T-helper 2 cell (primary cell): ENCODE data around the gene OR4B1.
A peak's percentile ranks its signal among the peaks of the same experiment; 100 is the strongest.
"Not testable (repeated sequence)": the region's sequence is repeated elsewhere in the genome, so short reads cannot be mapped to it uniquely, and the experiment has no call there.

Experiments used
- DNase-seq, 5 experiments: peaks; one replicate each; pipeline versions ENCODE4 v3.0.0 to v3.0.0-alpha.2; 2012 to 2022
- total RNA-seq, 2 donors: gene quantifications; one replicate each; lab custom pipeline; 2026; lab: John Stamatoyannopoulos, UW

The OR4B1 gene, protein sequence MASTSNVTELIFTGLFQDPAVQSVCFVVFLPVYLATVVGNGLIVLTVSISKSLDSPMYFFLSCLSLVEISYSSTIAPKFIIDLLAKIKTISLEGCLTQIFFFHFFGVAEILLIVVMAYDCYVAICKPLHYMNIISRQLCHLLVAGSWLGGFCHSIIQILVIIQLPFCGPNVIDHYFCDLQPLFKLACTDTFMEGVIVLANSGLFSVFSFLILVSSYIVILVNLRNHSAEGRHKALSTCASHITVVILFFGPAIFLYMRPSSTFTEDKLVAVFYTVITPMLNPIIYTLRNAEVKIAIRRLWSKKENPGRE
- total RNA-seq: 0 reads per million in 2 donors

DNA sequence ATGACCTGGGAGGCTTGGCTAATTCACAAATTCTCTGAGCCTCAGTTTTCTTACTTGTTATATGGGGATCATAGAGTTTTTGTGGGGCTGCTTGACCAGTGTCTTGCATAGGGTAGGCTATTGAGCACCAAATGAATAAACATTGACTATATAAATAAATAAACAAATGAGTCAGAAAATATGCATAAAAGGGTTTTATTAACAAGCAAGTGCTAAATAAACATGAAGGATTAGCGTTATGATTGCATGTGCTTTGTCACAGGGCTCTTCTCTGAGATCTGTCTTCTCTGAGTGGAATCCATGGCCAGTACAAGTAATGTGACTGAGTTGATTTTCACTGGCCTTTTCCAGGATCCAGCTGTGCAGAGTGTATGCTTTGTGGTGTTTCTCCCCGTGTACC is at the start of gene OR4B1:
TSS of gene OR4B1 (plus strand) at position 301 of the 400 bp plus-strand sequence. CDS start at position 301, 0 bp downstream.
- no peak for DNase-seq

DNA sequence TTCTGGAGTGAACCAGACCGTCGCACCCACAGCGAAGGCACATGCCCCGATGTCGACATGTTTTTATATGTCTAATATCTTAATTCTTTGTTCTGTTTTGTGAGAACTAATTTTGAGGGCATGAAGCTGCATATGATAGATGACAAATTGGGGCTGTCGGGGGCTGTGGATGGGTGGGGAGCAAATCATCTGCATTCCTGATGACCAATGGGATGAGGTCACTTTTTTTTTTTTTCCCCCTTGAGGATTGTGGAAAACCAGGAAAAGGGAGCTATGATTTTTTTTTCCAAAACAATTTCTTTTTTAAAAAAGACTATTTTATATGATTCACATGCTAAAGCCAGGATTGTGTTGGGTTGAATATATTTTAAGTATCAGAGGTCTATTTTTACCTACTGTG is 49.2 kb upstream of the OR4B1 start:
- no peak for DNase-seq

DNA sequence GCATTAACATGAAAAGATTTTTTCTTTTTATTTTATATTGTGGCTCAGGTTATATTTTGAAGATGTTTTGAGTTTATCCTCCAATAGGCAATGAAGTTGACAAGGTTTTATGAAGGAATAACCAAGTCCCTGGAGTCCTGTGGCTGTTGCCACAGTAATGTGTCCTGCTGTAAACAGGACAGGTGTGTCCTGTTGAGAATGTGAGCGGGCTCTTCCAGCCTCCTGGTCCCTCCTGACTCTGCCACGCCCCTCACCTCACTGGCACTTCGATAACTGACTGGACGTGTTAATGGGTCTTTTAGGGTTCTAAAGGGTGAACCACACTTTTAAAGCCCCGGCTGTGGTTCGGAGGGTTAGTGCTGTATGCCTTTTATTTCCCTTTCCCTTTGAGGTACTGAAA is 47.8 kb upstream of the OR4B1 start:
- DNase-seq: no peak

DNA sequence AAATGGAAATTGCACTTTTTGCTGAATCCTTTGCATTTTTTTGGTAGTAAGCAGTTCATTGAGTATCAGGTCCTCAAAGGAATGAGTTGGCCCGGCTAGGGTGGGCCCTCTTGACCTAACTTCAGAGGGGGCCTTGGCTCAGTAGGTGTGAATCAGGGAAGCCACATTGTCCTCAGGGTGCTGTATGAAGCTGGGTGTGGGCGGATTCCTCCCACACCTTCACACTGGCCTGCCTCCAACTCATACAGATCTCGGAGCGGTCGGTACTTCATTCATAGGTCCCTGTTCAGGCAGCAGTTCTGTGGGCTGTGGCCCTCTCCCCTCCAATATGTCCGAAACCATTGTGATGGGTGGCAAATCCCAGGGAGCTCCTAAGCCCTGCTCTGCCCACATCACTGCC is 47.4 kb upstream of the OR4B1 start:
- DNase-seq: no peak

DNA sequence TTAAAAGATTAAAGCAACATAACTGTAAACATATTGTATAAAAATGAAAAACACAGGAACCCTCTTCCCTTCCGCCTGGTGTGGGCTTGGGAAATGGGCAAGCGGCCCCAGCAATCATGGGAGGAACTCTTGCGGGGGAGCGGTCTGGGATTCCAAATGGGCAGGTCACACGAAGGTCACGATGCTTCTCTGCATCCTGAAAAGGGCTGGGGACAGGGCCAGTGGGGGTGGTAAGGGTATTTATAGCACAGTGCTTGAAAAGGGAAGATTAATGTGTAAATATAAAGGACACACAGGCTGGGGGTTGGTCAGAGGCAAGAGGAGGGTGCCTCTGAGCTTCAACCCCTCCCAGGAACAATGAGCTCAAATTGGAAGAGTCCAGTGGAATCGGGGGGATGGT is 46.9 kb upstream of the OR4B1 start:
- DNase-seq: no peak

DNA sequence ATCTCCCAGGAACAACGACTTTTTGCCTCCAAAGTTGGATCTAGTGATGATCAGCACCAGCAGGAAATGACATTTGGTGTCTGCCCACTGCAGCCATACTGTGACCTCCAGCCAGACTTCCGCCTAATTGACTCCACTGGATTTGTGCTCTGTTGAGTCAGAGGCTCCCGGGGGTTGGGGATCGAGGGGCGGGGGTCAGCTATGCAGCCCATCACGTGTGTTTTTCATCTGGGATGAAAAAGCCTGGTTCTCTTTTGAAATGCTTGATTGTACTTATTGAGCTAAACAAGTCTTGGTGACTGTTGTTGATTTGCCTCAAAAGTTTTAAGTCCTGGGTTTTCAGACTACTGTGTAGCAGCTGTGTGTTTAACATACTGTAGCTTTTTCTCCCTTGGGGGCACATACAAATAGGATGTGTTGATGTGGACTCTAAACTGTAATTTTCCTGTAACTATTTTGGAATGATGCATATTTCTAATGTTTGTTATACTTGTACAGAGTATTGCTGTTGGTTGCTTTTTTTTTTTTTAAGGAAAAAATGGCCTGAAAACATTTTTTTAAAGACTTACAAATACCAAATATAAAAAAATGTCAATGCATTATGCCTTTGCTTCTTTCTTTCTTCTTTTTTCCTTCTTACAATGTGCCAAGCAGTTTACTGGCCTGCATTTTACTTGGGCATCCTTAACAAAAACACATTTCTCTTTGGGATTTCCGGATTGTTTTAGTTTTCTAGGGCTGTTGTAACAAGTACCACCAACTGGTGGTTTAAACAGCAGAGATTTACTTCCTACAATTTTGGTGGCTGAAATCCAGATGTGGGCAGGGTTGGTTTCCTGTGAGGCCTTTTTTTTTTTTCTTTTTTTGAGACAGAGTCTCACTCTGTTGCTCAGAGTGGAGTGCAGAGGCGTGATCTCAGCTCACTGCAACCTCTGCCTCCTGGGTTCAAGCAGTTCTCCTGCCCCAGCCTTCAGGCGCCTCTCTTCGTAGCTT is 46.1 kb upstream of the OR4B1 start:
- peak in 2 of 5 experiments; percentile 9 to 29 for DNase-seq

DNA sequence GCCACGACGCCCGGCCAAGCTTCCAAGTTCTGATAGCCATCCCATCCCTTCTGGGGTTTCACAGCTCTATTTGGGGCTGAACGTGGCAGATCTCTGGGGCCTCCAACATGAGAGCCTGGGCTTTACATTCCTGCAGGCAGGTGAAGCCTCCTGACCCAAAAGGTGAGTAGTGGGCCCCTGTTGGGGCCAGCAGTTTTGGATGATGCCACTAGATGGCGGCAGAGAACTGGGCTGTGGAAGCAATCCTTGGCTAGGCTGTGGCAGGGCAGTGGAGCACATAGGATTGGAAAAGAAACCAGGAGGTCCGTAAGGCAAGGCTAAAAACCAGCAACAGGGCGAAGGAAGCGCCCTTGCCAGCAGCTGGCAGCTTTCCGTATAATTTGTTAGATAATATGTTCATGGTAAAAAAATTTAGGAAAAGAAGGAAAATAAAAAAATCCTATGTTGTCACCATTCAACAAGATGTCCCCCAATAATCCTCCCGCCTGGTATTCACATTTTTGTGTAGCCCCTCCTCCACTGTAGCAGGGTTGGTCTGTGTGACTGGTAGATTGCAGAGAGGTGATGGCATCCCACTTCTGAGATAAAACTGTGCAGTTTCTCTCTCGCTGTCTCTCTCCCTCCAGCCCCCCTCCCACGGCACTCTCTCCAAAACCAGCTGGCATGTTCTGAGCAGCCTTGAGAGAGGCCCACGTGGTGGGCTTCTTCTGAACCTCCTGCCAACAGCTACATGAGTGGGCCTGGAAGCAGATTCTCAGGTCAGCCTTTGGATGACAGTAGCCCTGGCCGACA is 43.6 kb upstream of the OR4B1 start:
- peak in 4 of 5 experiments; percentile 18 to 56 (median 46) for DNase-seq

DNA sequence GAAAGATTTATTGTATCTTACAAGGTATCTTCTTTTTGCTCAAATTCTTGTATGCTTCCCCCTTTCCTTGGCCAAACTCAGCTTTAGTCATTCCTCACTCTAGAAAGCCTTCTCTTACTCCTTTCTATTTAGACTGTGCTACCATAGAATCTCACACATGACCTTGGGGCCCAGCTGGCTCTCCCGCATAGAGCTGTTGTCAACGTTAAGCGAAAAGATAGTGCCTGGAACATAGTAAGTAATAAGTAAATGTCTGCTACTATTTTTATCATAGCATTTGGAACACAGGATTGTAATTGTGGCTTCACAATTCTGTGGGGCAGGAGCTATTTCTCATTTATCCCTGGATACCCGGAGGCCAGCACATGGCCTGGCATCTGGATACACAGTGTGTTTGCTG is 38.9 kb upstream of the OR4B1 start:
- no peak for DNase-seq

DNA sequence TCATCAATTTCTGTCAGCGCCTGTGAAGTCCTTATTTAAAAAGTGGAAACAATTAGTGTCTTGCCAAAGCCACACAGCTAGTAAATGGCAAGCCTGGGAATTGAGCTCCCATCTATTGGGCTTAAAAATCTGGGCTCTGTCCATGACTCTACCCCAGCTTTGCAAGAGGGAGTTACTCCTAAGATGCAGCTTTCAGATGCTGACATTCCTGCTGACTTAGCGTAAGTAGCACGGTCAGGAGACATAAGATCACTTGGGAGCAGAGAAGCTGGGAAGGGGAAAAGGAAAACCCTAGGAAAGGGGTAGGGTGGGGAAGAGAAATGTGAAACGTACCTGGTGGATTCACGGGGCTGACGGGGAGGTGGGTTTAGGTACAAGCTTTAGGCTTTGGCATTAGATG is 36.0 kb upstream of the OR4B1 start:
- DNase-seq: no peak

DNA sequence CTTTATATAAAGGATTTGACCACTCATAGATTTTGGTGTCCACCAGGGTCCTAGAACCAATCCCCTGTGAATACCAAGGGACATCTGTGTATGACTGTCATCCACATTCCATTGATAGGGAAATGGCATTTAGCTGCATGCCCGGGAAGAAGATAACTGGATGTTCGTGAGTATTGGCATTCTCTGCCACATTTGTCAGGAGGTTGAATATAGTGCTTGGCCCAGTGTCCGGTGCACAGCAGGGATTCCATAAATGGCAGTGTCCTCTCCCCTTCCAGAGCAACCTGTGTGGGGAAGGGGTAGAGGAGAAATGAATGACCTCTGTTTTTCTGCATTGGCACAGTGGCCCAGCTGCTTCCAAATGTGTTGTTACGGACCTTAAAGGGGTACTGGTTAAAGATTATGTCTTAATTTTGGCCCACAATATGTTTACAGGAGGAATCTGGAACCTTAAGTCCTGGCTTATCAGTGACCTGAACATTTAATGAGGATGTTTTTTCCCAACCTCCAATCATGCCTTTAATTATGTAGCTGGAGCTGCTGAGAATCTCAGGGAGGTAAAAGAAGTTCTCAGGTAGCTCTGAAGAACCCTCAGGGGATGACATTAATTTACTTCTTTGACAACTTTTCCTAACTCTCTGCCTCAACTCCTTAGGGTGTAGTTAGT is 33.6 kb upstream of the OR4B1 start:
- no peak for DNase-seq

DNA sequence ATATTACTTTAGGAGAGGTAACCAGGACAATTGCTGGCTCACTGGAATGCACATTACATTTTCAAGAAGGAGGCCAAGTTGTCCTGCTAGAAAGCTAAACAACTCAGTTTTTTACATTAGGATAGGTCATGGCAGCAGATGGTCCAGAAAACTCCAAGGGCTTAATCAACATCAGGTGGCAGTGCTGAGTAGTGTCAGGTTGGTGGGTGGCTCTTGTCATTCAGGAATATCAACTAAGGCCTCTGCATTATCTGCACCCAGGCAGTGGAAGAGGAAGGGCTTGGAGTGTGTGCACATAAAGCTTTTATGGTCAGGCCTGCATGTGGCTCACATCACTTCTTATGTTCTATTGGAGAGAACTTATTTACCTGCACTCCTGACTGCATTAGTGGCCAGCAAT is 32.2 kb upstream of the OR4B1 start:
- no peak for DNase-seq

DNA sequence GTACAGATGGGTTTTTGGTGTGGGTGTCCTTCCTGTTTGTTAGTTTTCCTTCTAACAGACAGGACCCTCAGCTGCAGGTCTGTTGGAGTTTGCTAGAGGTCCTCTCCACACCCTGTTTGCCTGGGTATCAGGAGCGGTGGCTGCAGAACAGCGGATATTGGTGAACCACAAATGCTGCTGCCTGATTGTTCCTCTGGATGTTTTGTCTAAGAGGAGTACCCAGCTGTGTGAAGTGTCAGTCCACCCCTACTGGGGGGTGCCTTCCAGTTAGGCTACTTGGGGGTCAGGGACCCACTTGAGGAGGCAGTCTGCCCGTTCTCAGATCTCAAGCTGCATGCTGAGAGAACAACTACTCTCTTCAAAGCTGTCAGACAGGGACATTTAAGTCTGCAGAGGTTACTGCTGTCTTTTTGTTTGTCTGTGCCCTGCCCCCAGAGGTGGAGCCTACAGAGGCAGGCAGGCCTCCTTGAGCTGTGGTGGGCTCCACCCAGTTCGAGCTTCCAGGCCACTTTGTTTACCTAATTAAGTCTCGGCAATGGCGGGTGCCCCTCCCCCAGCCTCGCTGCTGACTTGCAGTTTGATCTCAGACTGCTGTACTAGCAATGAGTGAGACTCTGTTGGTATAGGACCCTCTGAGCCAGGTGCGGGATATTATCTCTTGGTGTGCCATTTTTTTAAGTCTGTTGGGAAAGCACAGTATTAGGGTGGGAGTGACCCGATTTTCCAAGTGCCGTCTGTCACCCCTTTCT is 25.5 kb upstream of the OR4B1 start:
- peak in 3 of 5 experiments; percentile 12 to 68 (median 32) for DNase-seq

DNA sequence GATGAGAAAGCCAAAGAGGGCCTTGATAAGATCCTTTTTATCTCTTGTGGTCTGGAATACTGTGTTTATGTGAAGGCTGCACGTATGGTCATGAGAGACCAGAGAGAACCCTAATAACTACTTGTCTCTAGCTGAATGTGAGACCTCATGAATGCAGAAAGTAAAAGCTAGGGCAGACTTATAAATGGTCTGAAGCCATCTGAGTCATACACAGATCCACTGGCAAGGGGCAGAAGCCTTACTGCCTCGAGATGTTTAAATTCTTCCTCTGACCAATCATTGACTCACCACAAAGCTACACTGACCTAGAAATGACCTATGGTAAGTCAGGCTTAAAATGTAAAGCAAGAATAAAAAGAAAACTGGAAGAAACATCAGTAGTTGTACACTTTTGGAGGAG is 22.7 kb upstream of the OR4B1 start:
- DNase-seq: no peak

DNA sequence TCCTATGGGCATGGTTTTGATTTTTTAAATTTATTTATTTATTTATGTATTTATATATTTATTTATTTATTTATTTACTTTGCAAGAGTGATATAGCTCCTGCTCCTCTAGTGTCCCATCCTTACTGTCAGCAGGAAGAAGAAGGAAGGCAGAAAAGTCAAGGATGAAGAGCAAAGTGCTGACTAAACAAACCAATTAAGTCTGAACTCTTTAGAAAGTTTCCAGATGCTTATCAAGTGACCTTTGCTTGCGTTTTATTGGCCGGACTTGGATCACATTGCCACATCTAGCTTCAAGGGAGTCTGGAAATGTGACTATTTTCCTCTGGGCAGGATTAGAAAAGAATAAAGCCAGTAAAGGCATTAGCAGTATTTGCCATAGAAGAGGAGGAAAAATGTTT is 8.7 kb upstream of the OR4B1 start:
- DNase-seq: no peak

DNA sequence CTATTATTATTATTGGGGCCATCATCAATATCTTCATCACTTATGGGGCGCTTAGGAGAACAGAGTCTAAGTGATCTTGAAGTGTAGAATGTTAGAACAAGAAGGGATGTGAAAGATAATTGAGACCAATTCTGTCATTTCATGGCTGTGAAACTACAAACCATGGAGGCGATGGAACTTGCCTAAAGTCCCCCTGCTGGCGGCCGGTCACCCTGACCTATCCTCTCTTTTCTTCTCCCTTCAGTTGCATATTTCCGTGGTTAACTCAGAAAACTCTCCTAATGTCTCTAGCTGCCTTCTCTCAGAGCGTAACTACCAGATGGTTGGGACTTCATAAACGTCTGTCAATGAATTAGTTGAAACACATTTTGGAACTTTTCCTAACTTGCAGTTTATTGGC is 6.6 kb upstream of the OR4B1 start:
- DNase-seq: no peak

DNA sequence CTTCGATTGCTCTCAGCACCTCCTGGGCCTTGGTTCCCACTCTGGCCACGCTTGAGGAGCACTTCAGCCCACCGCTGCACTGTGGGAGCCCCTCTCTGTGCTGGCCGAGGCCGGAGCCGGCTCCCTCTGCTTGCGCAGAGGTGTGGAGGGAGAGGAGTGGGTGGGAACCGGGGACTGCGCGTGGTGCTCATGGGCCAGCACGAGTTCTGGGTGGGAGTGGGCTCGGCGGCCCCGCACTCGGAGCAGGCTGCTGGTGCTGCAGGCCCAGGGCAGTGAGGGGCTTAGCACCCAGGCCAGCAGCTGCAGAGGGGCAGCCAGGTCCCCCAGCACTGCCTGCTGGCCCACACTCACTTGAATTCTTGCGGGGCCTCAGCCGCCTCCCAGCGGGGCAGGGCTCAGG is 12.2 kb downstream of the OR4B1 start:
- DNase-seq: no peak

DNA sequence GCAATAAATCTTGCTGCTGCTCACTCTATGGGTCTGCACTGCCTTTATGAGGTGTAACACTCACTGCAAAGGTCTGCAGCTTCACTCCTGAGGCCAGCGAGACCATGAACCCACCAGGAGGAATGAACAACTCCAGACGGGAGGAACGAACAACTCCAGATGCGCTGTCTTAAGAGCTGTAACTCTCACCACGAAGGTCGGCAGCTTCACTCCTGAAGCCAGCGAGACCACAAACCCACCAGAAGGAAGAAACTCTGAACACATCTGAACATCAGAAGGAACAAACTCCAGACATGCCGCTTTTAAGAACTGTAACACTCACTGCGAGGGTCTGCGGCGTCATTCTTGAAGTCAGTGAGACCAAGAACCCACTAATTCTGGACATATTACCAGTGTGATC is 13.4 kb downstream of the OR4B1 start:
- not testable (repeated sequence) for DNase-seq

DNA sequence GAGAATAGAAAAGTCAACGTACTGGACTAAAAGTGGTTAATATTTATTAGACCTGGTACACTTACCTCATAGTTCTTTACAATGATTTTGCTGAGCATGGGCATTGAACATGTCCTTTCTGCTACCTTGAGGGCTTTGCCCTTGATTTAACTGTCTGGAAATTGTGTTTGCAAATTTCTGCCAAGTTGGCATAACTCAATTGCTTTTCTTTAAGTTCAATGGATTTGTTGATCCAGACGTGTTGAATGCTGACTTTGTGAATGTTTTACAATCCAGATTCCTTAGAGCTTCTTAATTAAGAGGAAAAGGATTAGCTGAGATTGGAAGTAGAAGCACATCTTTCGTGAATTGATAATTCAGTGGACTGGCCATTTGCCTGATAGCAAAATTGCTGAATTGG is 21.1 kb downstream of the OR4B1 start:
- no peak for DNase-seq

DNA sequence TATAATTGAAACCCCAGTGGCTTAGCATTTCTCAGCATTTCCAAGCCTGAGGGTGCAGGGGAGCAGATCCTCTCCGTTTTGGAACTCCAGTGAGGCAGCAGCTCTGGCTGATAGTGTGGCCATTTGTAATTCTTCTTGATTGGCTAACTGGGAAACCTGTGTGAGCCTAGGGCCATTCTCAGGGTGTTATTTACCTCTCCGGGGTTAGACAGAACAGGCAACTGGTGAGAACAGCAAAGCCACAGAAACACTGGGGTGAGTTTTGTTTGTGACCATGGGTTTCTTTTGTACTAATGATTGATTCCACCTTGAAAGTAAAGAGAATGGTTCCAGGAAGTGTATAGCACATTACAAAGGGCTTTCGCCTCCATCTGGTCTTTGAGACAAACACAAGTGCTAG is 25.9 kb downstream of the OR4B1 start:
- DNase-seq: no peak

DNA sequence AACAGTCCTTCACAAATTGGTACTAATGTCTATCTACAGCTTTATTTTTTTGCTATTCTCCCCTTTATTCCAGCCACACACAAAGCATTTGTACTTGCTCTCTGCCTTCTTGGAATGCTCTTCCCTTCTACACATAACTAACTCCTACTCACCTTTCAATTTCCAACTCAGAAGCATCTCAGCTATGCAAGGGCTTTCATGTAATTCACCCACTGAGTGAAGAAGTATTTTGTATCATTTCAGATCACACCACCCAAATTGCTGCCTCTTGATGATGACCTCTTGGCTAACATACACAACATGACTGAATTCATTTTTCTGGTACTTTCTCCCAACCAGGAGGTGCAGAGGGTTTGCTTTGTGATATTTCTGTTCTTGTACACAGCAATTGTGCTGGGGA is 28.2 kb downstream of the OR4B1 start, which contains the start of gene OR4X2:
TSS of gene OR4X2 (plus strand) at position 301 of the 400 bp plus-strand sequence. CDS start at position 301, 0 bp downstream.
- DNase-seq: no peak

DNA sequence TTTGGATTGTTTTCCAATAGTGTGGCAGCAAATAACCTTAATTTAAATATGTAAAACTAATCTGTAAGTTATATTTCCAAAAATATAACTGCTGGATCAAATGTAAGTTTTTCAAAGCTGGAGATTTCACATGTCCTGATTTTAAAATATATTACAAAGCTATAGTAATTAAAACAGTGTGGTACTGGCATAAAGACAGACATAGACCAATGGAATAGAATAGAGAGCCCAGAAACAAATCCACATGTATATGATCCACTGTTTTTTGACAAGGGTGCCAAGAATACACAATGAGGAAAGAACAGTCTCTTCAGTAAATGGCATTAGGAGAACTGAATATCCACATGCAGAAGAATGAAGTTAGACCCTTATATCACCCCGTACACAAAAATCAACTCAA is 32.3 kb downstream of the OR4B1 start:
- DNase-seq: no peak
